HepG2 (cell line): ENCODE data around the gene XPR1. TPM values are rescaled to one million over a fixed set of nuclear protein-coding genes. Genes with fewer than 3 reads are reported as not detected.

Experiments used
- ATAC-seq: fragments of 200-7000 bp; cut with Tn5 transposase; 3 replicates; pipeline ENCODE4 v1.9.1; 2020; ENCODE audit warnings: mild to moderate bottlenecking, moderate library complexity
- BruUV-seq: library from RNA; stranded (reverse); fragments of 400-500 nt; replicated peaks from 2 replicates; lab custom pipeline; 2021; lab: Mats Ljungman, UMichigan
- CTCF ChIA-PET: fragments of 300-600 bp; formaldehyde crosslinking; extraction: SDS; loops from one replicate; lab custom pipeline; 2021; ENCODE audit warnings: low total read pairs, inconsistent platforms, low intra/inter-chr PET ratio; lab: Yijun Ruan, JAX
- POLR2A ChIA-PET: fragments of 350-600 bp; sonication (Branson Sonifier 250); formaldehyde crosslinking; loops from one replicate; lab custom pipeline; 2020; ENCODE audit warnings: antibody characterized with exemption, inconsistent platforms; lab: Yijun Ruan, JAX
- DNase-seq: peaks from one replicate; pipeline ENCODE4 v3.0.0-alpha.2; 2015; ENCODE audit warnings: low spot score
- FAIRE-seq: peaks from 3 replicates; lab custom pipeline; 2011; peaks lifted over from hg19 to GRCh38; lab: Jason Lieb, UNC
- H2AFZ ChIP-seq: one replicate; pipeline ENCODE4 v1.6.1; 2011; ENCODE audit warnings: low read length, inconsistent platforms
- H3K27ac ChIP-seq: fragments of 300-600 bp; 3 replicates; pipeline ENCODE4 v1.8.0; 2011; ENCODE audit warnings: mixed run types, mild to moderate bottlenecking, mixed read lengths, low read length, inconsistent platforms; ENCODE audit not compliant: insufficient read depth; ENCODE audit errors: extremely low read length
- H3K27me3 ChIP-seq, 2 experiments: fragments of 200-600 bp in 1 of 2; 2 replicates in 1 of 2; 3 replicates in 1 of 2; pipeline versions ENCODE4 v1.6.0 to v1.8.0; 2011; ENCODE audit warnings: low read length in 2 of 2, mild to moderate bottlenecking in 2 of 2, moderate library complexity in 2 of 2, inconsistent platforms in 1 of 2; ENCODE audit not compliant: insufficient read depth in 2 of 2, control insufficient read depth in 1 of 2
- H3K36me3 ChIP-seq, 2 experiments: fragments of 200-600 bp in 1 of 2; replicated peaks in 1 of 2; 2 replicates in 1 of 2; 3 replicates in 1 of 2; pipeline versions ENCODE4 v1.5.1 to v1.8.0; 2011; ENCODE audit warnings: low read length in 2 of 2, inconsistent platforms in 1 of 2; ENCODE audit not compliant: insufficient read depth in 2 of 2, control insufficient read depth in 1 of 2
- H3K4me1 ChIP-seq: 2 replicates; pipeline ENCODE4 v1.5.1; 2012; ENCODE audit warnings: low read length, inconsistent platforms; ENCODE audit not compliant: insufficient read depth
- H3K4me2 ChIP-seq: 2 replicates; pipeline ENCODE4 v1.6.0; 2011; ENCODE audit warnings: low read depth, low read length, inconsistent platforms
- H3K4me3 ChIP-seq, 3 experiments: fragments of 200-600 bp in 1 of 3; sonication (generic), shearing (Covaris generic) in 1 of 3; replicated peaks in 1 of 3; 2 replicates each; pipeline ENCODE4 v1.5.1; 2011 to 2016; ENCODE audit warnings: low read length in 3 of 3, inconsistent platforms in 2 of 3, low read depth in 2 of 3, mild to moderate bottlenecking in 2 of 3, control low read depth in 1 of 3, mixed read lengths in 1 of 3; ENCODE audit not compliant: insufficient read depth in 1 of 3
- H3K79me2 ChIP-seq: one replicate; pipeline ENCODE4 v1.6.1; 2011; ENCODE audit warnings: low read length, inconsistent platforms; ENCODE audit not compliant: insufficient read depth
- H3K9ac ChIP-seq: 2 replicates; pipeline ENCODE4 v1.6.0; 2011; ENCODE audit warnings: mild to moderate bottlenecking, low read depth, low read length, inconsistent platforms; ENCODE audit not compliant: insufficient read depth
- H3K9me3 ChIP-seq: 2 replicates; pipeline ENCODE4 v1.5.1; 2012; ENCODE audit warnings: mild to moderate bottlenecking, low read length
- H4K20me1 ChIP-seq: 2 replicates; pipeline ENCODE4 v1.6.0; 2011; ENCODE audit warnings: inconsistent platforms, mild to moderate bottlenecking, low read length, moderate library complexity; ENCODE audit not compliant: insufficient read depth
- HNRNPH1 ChIP-seq: fragments of 200-400 bp; formaldehyde crosslinking; optimal IDR thresholded peaks from 2 replicates; pipeline ENCODE3; 2017; ENCODE audit warnings: mild to moderate bottlenecking, low read depth, low read length
- KLF15 ChIP-seq: sonication (generic); formaldehyde crosslinking; IDR thresholded peaks from 2 replicates; pipeline ENCODE4 v1.8.1; 2023; ENCODE audit warnings: borderline replicate concordance, mild to moderate bottlenecking, inconsistent platforms, missing genetic modification reagents, mixed read lengths
- NKX3-1 ChIP-seq: sonication (generic); formaldehyde crosslinking; IDR thresholded peaks from 2 replicates; pipeline ENCODE4 v1.5.0; 2020; ENCODE audit warnings: missing genetic modification reagents
- NONO ChIP-seq, 2 experiments: fragments of 450-650 bp in 1 of 2; sonication (generic) in 1 of 2; formaldehyde crosslinking in 1 of 2; IDR thresholded peaks in 1 of 2; conservative IDR thresholded peaks in 1 of 2; 2 replicates each; pipeline versions ENCODE4 v1.6.1 to v1.8.0; 2017 to 2022; ENCODE audit warnings: mild to moderate bottlenecking in 1 of 2, missing genetic modification reagents in 1 of 2, moderate library complexity in 1 of 2
- SYNCRIP ChIP-seq: fragments of 200-400 bp; formaldehyde crosslinking; IDR thresholded peaks from 2 replicates; pipeline ENCODE4 v1.6.1; 2018; ENCODE audit warnings: mild to moderate bottlenecking, low read depth, low read length; ENCODE audit not compliant: insufficient read depth
- TCF12 ChIP-seq, 2 experiments: fragments of 450-650 bp in 1 of 2; sonication (generic) in 1 of 2; formaldehyde crosslinking in 1 of 2; IDR thresholded peaks; 2 replicates each; pipeline versions ENCODE4 v1.6.1 to v1.8.0; 2017 to 2022; ENCODE audit warnings: antibody characterized with exemption in 1 of 2, mild to moderate bottlenecking in 1 of 2, missing genetic modification reagents in 1 of 2, moderate library complexity in 1 of 2
- ZNF574 ChIP-seq: sonication (generic); formaldehyde crosslinking; IDR thresholded peaks from 2 replicates; pipeline ENCODE4 v1.4.0; 2020; ENCODE audit warnings: missing genetic modification reagents
- ZSCAN22 ChIP-seq: sonication (generic); formaldehyde crosslinking; IDR thresholded peaks from 2 replicates; pipeline ENCODE4 v1.4.0; 2020; ENCODE audit warnings: mild to moderate bottlenecking, missing genetic modification reagents
- WGBS: methylation state at CpG from one replicate; pipeline ENCODE4 v1.1.6; 2017; ENCODE audit warnings: low lambda C conversion rate; 5-methylcytosine and 5-hydroxymethylcytosine counted together
- in situ Hi-C: cut with HindIII; loops from 2 replicates; pipeline ENCODE4 v1.10.0; 2017; ENCODE audit warnings: low pct_unique_long_range_greater_than_20kb; ENCODE audit not compliant: extremely low pct_ligation_motif_present
- intact Hi-C: fragments of 100-400 bp; cut with micrococcal nuclease; formaldehyde crosslinking; loops from one replicate; pipeline ENCODE4 v1.10.0; 2022; ENCODE audit not compliant: unreplicated experiment
- polyA plus RNA-seq, 8 experiments: library from polyadenylated mRNA; depleted of rRNA in 3 of 8; stranded (reverse) in 7 of 8; unstranded in 1 of 8; fragments of >200 nt; fragmentation: Illumina TruSeq in 4 of 8; extraction: Trizol in 4 of 8; gene quantifications; 2 replicates each; pipeline versions ENCODE4 v1.2.1 to v1.2.3, GENCODE V29; 2011 to 2016; ENCODE audit warnings: low read depth in 4 of 8, missing spikeins in 1 of 8, mixed read lengths in 1 of 8; ENCODE audit not compliant: insufficient read depth in 1 of 8
- total RNA-seq, 5 experiments: library from RNA; depleted of rRNA; stranded (reverse); fragments of >200 nt; fragmentation: Illumina TruSeq; extraction: Trizol; gene quantifications; 2 replicates each; pipeline ENCODE4 v1.2.3, GENCODE V29; 2016; ENCODE audit warnings: low read depth in 1 of 5
- TF ChIP-seq, protein P1 (sequence below): IDR thresholded peaks from 2 replicates; pipeline ENCODE4 v1.6.1; 2016; ENCODE audit warnings: low read depth

Gene XPR1
- total and polyA plus RNA-seq, 2 of the 13 experiments (the other 11 are each of a cell fraction or from before 2014, with no cell fraction given): 22.3 to 23.6 TPM

DNA sequence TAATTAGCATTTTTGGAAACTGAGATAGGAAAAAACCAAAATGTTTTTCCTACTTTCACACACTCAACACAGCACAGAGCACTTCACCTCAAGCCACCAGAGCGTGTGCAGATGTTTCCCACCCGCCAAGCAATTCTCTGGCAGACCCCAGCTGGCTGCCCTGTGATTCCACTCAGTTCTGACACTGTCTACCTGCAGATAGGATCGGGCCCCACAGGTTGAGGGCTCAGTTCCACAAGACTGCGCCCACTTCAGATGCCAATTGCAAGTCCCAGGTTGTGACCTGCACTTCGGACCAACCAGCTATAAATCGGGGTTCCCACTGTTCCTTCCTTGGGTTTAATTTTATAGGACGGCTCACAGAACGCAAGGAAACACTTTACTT lies 290.8 kb downstream of the XPR1 start:
- H3K9me3 ChIP-seq: no peaks in the 10 kb centered on the region
- BruUV-seq: no TSS peak
- peaks cover 5% of the 10 kb centered on the region in 2 experiments; a peak in 4 of 5 replicates for H3K27me3 ChIP-seq
- H3K4me3 ChIP-seq: no peak overlapping the region
- WGBS: 70% methylated on average over 8 of the region's 8 CpGs
- H3K27ac ChIP-seq: no peak overlapping the region
- no peaks in the 10 kb centered on the region for H4K20me1 ChIP-seq
- in situ Hi-C loops: no loop called here
- POLR2A ChIA-PET: interaction anchor here (1.0 kb wide), 1 partner anchor 99 kb away, joined by 3 read pairs; no protein-coding TSS in a partner anchor
- intact Hi-C loops: no loop called here
- no peak for FAIRE-seq
- TF ChIP-seq HNRNPH1 (no peak), SYNCRIP (no peak), NONO (IDR thresholded peaks at IDR 0.05) (no peak), NONO (CRISPR knock-in tag; conservative IDR thresholded peaks at IDR 0.05) (no peak), ZNF574 (CRISPR knock-in tag) (no peak), ZSCAN22 (CRISPR knock-in tag) (no peak), KLF15 (no peak), NKX3-1 (CRISPR knock-in tag) (no peak), TCF12 (IDR thresholded peaks at IDR 0.05) (no peak), TCF12 (CRISPR knock-in tag; IDR thresholded peaks at IDR 0.05) (no peak)
- TF ChIP-seq, protein P1, sequence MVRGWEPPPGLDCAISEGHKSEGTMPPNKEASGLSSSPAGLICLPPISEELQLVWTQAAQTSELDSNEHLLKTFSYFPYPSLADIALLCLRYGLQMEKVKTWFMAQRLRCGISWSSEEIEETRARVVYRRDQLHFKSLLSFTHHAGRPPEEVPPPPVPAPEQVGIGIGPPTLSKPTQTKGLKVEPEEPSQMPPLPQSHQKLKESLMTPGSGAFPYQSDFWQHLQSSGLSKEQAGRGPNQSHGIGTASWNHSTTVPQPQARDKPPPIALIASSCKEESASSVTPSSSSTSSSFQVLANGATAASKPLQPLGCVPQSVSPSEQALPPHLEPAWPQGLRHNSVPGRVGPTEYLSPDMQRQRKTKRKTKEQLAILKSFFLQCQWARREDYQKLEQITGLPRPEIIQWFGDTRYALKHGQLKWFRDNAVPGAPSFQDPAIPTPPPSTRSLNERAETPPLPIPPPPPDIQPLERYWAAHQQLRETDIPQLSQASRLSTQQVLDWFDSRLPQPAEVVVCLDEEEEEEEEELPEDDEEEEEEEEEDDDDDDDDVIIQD (CRISPR knock-in tag): no peak
- TF ChIP-seq, all 625 proteins: peak for 0
- H3K9ac ChIP-seq: no peak overlapping the region
- H3K36me3 ChIP-seq: no peaks in the 10 kb centered on the region
- ATAC-seq (no peak), DNase-seq (no peak)
- no peaks in the 10 kb centered on the region for H3K79me2 ChIP-seq
- no peak overlapping the region for H3K4me2 ChIP-seq
- H3K4me1 ChIP-seq: peaks cover 65% of the 10 kb centered on the region
- no peak overlapping the region for H2AFZ ChIP-seq
- CTCF ChIA-PET: no interaction called here
